NCI-H345 treated with DMSO at 0.1 percent for 48 hours (cell line): ENCODE results near the gene SOX10.

Source experiments
- DNase-seq: peaks from one replicate; lab custom pipeline; 2025; ENCODE audit not compliant: unreplicated experiment; lab: John Stamatoyannopoulos, UW

The SOX10 gene

GRCh38 chr22:37931893-37932389, 52.4 kb downstream of the SOX10 start:
- no peak for DNase-seq

GRCh38 chr22:37930952-37931440, 53.4 kb downstream of the SOX10 start:
- no peak for DNase-seq

- DNase-seq: no peak
These were observed 53.9 kb downstream of the SOX10 start for GRCh38 chr22:37930270-37930951.

GRCh38 chr22:37929390-37929789, 55.0 kb downstream of the SOX10 start:
- DNase-seq: no peak

GRCh38 chr22:37927637-37927936, 56.8 kb downstream of the SOX10 start:
- no peak for DNase-seq

- no peak for DNase-seq
These were observed 57.4 kb downstream of the SOX10 start for GRCh38 chr22:37926771-37927636.

GRCh38 chr22:37926358-37926757, 58.0 kb downstream of the SOX10 start:
- DNase-seq: no peak

- no peak for DNase-seq
These were observed 58.6 kb downstream of the SOX10 start for GRCh38 chr22:37925767-37926166.

GRCh38 chr22:37925330-37925729, 59.0 kb downstream of the SOX10 start:
- no peak for DNase-seq

GRCh38 chr22:37924386-37925065, 59.8 kb downstream of the SOX10 start:
- no peak for DNase-seq

GRCh38 chr22:37923927-37924326, 60.4 kb downstream of the SOX10 start:
- DNase-seq: no peak
